Activated gamma-delta T cell (primary cell): ENCODE results near the gene CEMIP2.
"Not testable (repeated sequence)": the region's sequence is repeated elsewhere in the genome, so short reads cannot be mapped to it uniquely, and the experiment has no call there.

Source experiments
- DNase-seq: peaks from one replicate; lab custom pipeline; 2025; lab: John Stamatoyannopoulos, UW

CEMIP2 gene

GRCh38 chr9:71706176-71706575 lies 62.1 kb downstream of the CEMIP2 start:
- no peak for DNase-seq

- no peak for DNase-seq
Measured at GRCh38 chr9:71704796-71705195, 63.5 kb downstream of the CEMIP2 start.

GRCh38 chr9:71703172-71703872 lies 65.0 kb downstream of the CEMIP2 start:
- DNase-seq = no peak

DNA sequence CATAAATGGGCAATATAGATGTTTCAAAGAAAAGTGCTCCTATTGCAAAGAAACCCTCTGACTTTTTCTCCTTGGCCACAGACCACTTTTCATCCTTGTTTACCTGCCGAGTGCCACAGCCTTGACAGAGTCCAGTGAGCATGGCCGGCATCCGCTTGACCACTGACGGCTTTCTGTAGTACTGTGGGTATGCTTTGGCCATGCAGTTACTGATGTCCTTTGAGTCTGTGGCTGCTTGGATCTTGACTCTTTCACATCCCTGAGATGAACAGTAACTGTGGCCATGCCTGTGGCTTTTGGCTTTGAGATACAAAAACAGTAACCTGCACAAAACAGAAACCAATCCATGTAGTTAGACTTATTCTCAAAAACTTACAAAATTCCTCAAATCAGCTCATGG lies 70.4 kb downstream of the CEMIP2 start:
- DNase-seq = no peak

- DNase-seq = no peak
Measured at GRCh38 chr9:71694332-71694731, 74.0 kb downstream of the CEMIP2 start.

DNA sequence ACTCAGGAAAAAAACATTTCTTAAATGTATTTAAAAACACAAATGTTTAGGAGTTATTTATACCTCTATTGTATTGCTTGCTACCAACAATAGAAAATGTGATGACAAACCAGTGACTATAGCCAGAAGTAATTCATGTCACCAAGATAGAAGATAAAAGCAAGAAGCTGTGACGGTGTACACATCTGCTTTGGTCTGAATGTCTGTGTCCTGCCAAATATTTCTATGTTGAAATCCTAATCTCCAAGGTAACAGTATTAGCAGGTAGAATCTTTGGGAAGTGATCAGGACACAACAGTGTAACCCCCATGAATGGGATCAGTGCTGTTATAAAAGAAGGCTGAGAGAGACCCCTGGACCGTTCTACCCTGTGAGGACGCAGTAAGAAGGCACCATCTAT lies 74.7 kb downstream of the CEMIP2 start:
- no peak for DNase-seq

- DNase-seq = no peak
Measured at GRCh38 chr9:71692337-71692736, 76.0 kb downstream of the CEMIP2 start.

DNA sequence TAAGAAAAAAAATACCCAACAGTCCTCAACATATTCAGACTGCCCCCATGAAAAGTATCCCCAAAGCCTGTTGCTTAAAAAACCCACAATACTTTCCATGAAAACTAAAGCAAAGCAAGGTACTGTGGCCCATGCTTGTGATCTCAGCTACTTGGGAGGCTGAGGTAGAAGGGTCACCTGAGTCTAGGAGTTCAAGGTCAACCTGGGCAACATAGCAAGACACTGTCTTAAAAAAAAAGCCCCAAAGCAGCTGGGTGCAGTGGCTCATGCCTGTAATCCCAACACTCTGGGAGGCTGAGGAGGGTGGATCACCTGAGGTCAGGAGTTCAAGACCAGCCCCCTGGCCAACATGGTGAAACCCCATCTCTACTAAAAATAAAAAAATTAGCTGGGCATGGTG lies 76.7 kb downstream of the CEMIP2 start:
- not testable (repeated sequence) for DNase-seq

GRCh38 chr9:71690689-71691435 lies 77.5 kb downstream of the CEMIP2 start:
- DNase-seq = no peak

DNA sequence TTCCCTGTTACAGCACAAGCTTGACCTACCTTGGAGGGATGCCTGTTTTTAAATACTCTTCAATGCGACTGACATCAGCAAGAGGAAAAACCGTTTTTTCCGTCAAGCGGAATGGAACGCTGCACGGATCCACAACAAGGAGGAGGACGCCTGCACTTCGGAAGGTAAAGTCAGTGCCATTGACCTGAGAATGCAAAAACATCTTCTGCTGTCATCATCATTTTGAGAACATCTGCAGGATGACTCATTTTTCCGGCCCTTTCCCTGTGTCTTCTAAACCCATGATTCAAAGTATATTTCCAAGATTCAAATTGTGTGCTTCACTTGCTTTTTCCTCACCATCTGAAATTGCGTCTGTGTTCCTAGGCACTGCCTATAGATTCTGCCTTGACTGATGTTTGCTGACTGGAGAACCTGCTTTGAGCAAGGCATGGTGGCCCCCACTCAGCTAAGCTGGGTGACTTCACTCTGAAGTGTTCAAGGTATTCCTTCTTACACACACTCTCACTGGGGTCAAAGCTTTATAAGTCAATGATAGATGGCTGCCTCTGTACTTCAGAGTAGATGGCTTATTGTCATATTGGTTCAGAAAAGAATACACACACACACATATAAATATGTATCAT lies 78.1 kb downstream of the CEMIP2 start:
- no peak for DNase-seq

- no peak for DNase-seq
Measured at GRCh38 chr9:71687676-71688075, 80.6 kb downstream of the CEMIP2 start.

GRCh38 chr9:71685988-71686387 lies 82.3 kb downstream of the CEMIP2 start:
- no peak for DNase-seq

- DNase-seq = no peak
Measured at GRCh38 chr9:71685394-71685793, 82.9 kb downstream of the CEMIP2 start.

GRCh38 chr9:71684566-71684965 lies 83.7 kb downstream of the CEMIP2 start:
- no peak for DNase-seq

DNA sequence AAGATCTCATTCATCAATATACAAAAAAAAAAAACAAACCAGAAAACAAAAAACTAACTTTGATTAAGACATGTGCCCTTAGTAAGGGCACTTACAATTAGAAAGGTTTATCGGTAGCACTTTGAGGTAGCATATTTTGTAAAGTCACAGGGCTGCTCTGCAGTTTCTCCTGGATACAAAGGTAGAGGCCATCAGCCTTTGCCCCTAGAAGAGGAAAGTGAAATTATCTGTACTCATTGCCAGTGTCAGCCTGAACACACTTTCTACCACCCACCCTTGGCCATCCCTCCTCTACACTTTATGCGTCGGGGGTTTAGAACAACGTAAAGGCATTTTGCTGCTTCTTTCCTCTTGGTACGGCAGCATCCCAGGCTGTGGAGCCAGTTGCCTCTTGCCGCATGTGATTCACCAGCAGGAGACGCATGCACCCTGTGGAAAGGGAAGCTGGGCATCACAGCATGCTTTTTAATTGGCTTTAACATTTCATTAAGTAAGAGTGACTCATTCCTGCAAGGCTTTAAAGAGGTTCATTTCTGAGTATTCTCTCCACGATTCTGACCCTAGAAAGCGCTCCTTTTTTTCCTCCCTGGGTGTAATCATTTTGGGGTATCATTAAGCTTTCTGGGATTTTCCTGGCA lies 84.6 kb downstream of the CEMIP2 start:
- DNase-seq = no peak

DNA sequence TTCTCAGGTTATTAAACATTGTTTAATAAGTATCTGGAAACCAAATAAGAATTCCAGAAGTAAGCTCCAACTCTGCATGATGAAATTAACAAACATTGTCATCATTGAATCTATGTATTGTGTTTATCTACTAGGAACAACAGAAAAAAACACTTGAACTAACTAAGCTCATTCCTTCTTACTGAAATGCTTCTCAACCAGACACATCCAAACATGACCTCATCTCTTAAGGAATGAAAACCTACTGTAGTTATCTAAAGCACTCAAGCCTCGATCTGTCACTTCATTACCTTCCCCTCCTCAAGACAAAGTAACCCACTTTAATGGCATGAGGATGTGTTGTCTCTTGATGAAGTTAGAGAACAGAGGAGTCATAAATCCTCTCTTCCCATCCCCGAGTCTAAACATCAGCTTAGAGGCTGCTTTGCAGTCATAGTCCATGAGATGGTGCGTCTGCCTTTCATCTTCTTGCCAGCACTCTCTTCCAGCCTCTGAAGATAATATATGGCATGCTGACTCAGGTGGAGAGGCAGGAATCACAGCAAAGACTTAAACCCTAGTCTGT lies 86.5 kb downstream of the CEMIP2 start:
- no peak for DNase-seq

- no peak for DNase-seq
Measured at GRCh38 chr9:71681104-71681707, 87.1 kb downstream of the CEMIP2 start.

- no peak for DNase-seq
Measured at GRCh38 chr9:71680189-71680980, 87.9 kb downstream of the CEMIP2 start.

DNA sequence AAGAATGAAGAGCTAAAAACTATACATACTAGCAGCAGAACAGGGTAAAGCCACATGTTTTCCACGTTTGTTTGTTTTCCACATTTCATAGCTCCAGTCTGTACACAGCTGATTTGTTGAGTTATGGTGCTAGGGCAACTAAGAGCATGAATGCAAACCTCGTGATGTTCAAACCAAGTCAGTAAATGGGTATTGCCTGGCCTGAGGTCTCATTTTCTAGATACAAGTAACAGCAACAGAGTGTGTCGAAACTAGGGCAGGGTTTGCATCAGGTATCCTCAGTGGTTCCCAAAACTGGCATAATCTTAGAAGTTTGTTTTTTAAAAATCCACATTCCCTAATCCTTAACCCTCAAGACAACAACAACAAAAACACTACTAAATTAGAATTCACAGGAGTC lies 89.3 kb downstream of the CEMIP2 start:
- no peak for DNase-seq

DNA sequence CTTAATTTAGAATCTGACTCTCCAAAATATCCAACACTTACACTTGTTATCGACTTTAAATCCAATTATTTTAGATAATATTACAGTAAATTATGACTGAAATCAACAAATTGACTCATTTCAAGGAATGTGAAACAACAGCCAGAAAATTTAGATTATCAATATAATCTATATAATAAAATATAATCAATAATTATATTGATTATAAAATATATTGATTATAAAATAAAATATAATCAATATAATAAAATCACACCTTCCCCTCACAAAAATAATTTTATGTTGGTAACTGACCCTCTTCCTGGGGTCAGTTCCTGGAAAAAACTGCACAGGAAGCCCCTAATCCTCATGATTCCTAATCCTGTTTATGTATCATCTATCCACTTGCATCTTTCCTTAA lies 91.1 kb downstream of the CEMIP2 start:
- DNase-seq = no peak

GRCh38 chr9:71676460-71676859 lies 91.9 kb downstream of the CEMIP2 start:
- no peak for DNase-seq
